ENCODE data around the gene CD74. TPM values are rescaled to one million over a fixed set of nuclear protein-coding genes. Genes with fewer than 3 reads are reported as not detected.

Gene CD74
- polyA plus RNA-seq, 2 of the 4 experiments (the other 2 are of a cell fraction): not detected

- TF ChIP-seq RNF2 (IDR thresholded peaks at IDR 0.05; ENCODE audit: borderline replicate concordance, low read depth) (no peak), PBX3 (IDR thresholded peaks at IDR 0.05) (no peak), USF2 (IDR thresholded peaks at IDR 0.05) (no peak), GATA3 (IDR thresholded peaks at IDR 0.05; ENCODE audit: borderline replicate concordance) (no peak), ZFP36 (IDR thresholded peaks at IDR 0.05; ENCODE audit: borderline replicate concordance, partially characterized antibody) (no peak), CEBPB (IDR thresholded peaks at IDR 0.05) (no peak), CTCF (IDR thresholded peaks at IDR 0.05) (no peak), ESRRA (IDR thresholded peaks at IDR 0.05; ENCODE audit: borderline replicate concordance, low read length) (no peak), CBX8 (IDR thresholded peaks at IDR 0.05) (no peak), PHF8 (IDR thresholded peaks at IDR 0.05; ENCODE audit: borderline replicate concordance, low read depth) (no peak), KDM5A (IDR thresholded peaks at IDR 0.05) (no peak), HOXB13 (CRISPR knock-in tag; IDR thresholded peaks at IDR 0.05; ENCODE audit: low read depth) (no peak), FOSB (CRISPR knock-in tag; IDR thresholded peaks at IDR 0.05) (no peak)
- H3K27ac ChIP-seq: no peak overlapping the region
- 94% methylated on average over 9 of the region's 13 CpGs for WGBS (ENCODE audit: missing lambda C conversion rate)
- DNase-seq (ENCODE audit: low read depth in 1 of 2, low spot score in 1 of 2): no peak
- no peak overlapping the region for H3K4me3 ChIP-seq
- ChIA-PET POLR2A (no interaction called here), CTCF (interaction anchor here (1.0 to 1.5 kb wide), 5 partner anchors 12 to 126 kb away, joined by 3 to 4 read pairs (median 3); no protein-coding TSS in a partner anchor)
- no peak overlapping the region for H3K4me2 ChIP-seq
- no peaks in the 10 kb centered on the region for H3K4me1 ChIP-seq
- no peak for ATAC-seq
- FAIRE-seq: no peak
- H3K9me3 ChIP-seq: no peaks in the 10 kb centered on the region
Measured at GRCh38 chr5:150391064-150391834, 21.5 kb downstream of the CD74 start.

- H3K4me2 ChIP-seq: no peak overlapping the region
- ChIA-PET CTCF (interaction anchor here (0.6 kb wide), 1 partner anchor 45 kb away, joined by 3 read pairs; no protein-coding TSS in a partner anchor), POLR2A (no interaction called here)
- H3K4me1 ChIP-seq: no peaks in the 10 kb centered on the region
- H3K27ac ChIP-seq: no peak overlapping the region
- no peak overlapping the region for H3K4me3 ChIP-seq
- 91% methylated on average over 13 of the region's 13 CpGs for WGBS (ENCODE audit: missing lambda C conversion rate)
- no peaks in the 10 kb centered on the region for H3K9me3 ChIP-seq
- peak in 1 of 2 experiments; percentile 40 for DNase-seq (ENCODE audit: low read depth in 1 of 2, low spot score in 1 of 2)
- FAIRE-seq: no peak
- peak; percentile 48 to 52; a peak in 3 of 6 replicates for ATAC-seq
- TF ChIP-seq ELK1 (IDR thresholded peaks at IDR 0.05; ENCODE audit: low read depth, low read length) (no peak), FOSB (CRISPR knock-in tag; IDR thresholded peaks at IDR 0.05) (no peak), ZNF302 (CRISPR knock-in tag; IDR thresholded peaks at IDR 0.05) (no peak), HEYL (CRISPR knock-in tag; IDR thresholded peaks at IDR 0.05) (no peak), CHD2 (IDR thresholded peaks at IDR 0.05; ENCODE audit: low read length, partially characterized antibody) (no peak), EP300 (IDR thresholded peaks at IDR 0.05) (no peak), EHF (CRISPR knock-in tag; IDR thresholded peaks at IDR 0.05) (no peak), MAZ (IDR thresholded peaks at IDR 0.05; ENCODE audit: borderline replicate concordance, low read depth, low read length) (no peak), NR3C1 (IDR thresholded peaks at IDR 0.05) (no peak), E2F6 (IDR thresholded peaks at IDR 0.05; ENCODE audit: borderline replicate concordance, low read depth) (no peak), ZFP36 (IDR thresholded peaks at IDR 0.05; ENCODE audit: borderline replicate concordance, partially characterized antibody) (no peak), EHMT2 (IDR thresholded peaks at IDR 0.05; ENCODE audit: low read depth) (no peak), PHF8 (IDR thresholded peaks at IDR 0.05; ENCODE audit: borderline replicate concordance, low read depth) (no peak), CBX2 (IDR thresholded peaks at IDR 0.05; ENCODE audit: borderline replicate concordance, low read depth) (no peak), RARB (CRISPR knock-in tag; IDR thresholded peaks at IDR 0.05) (no peak), SMC3 (IDR thresholded peaks at IDR 0.05) (no peak), RFX5 (IDR thresholded peaks at IDR 0.05) (no peak), HOXB13 (CRISPR knock-in tag; IDR thresholded peaks at IDR 0.05; ENCODE audit: low read depth) (no peak), ATOH8 (CRISPR knock-in tag; IDR thresholded peaks at IDR 0.05; ENCODE audit: low read depth) (no peak)
Measured at GRCh38 chr5:150389531-150390266, 23.0 kb downstream of the CD74 start.

Measured in A549 (cell line).